Stimulated activated effector memory CD8-positive, alpha-beta T cell treated with anti-CD3 and anti-CD28 coated beads, Interleukin-12 subunit alpha, Interleukin-12 subunit beta, amount 100 ng/mL, for 72 hours (primary cell): ENCODE data around the gene CNTFR.

Experiments used
- ATAC-seq: fragments of 150-1000 bp; cut with Tn5 transposase; 2 replicates; pipeline ENCODE4 v1.10.0; 2021
- DNase-seq, 2 donors: peaks; one replicate each; pipeline ENCODE4 v3.0.0; 2021 to 2022; ENCODE audit warnings: low spot score in 2 of 2
- H3K27ac Mint-ChIP-seq: one replicate; pipeline ENCODE4 v1.8.0; 2022; ENCODE audit warnings: mild to moderate bottlenecking, mixed read lengths
- H3K36me3 Mint-ChIP-seq: one replicate; pipeline ENCODE4 v1.8.0; 2022; ENCODE audit warnings: mild to moderate bottlenecking, mixed read lengths
- H3K4me1 Mint-ChIP-seq: one replicate; pipeline ENCODE4 v1.8.0; 2022; ENCODE audit warnings: mixed read lengths
- H3K4me3 Mint-ChIP-seq: one replicate; pipeline ENCODE4 v1.8.0; 2022; ENCODE audit warnings: mild to moderate bottlenecking, mixed read lengths
- H3K9me3 Mint-ChIP-seq: one replicate; pipeline ENCODE4 v1.8.0; 2022; ENCODE audit warnings: mixed read lengths

The CNTFR gene

GRCh38 chr9:34559624-34560455 lies 29.7 kb downstream of the CNTFR start:
- H3K4me3 Mint-ChIP-seq, result no peak overlapping the region
- no peaks in the 10 kb centered on the region for H3K4me1 Mint-ChIP-seq
- DNase-seq (no peak), ATAC-seq (peak; percentile 39)
- no peaks in the 10 kb centered on the region for H3K9me3 Mint-ChIP-seq
- H3K36me3 Mint-ChIP-seq, result no peaks in the 10 kb centered on the region
- no peak overlapping the region for H3K27ac Mint-ChIP-seq

GRCh38 chr9:34558919-34559623 lies 30.5 kb downstream of the CNTFR start:
- no peaks in the 10 kb centered on the region for H3K36me3 Mint-ChIP-seq
- no peak for ATAC-seq
- H3K27ac Mint-ChIP-seq, result no peak overlapping the region
- no peaks in the 10 kb centered on the region for H3K9me3 Mint-ChIP-seq
- H3K4me1 Mint-ChIP-seq, result no peaks in the 10 kb centered on the region
- no peak overlapping the region for H3K4me3 Mint-ChIP-seq
- DNase-seq, result no peak

GRCh38 chr9:34558364-34558763 lies 31.2 kb downstream of the CNTFR start:
- Mint-ChIP-seq H3K4me3 (no peak overlapping the region), H3K36me3 (no peaks in the 10 kb centered on the region), H3K4me1 (no peaks in the 10 kb centered on the region), H3K9me3 (no peaks in the 10 kb centered on the region), H3K27ac (no peak overlapping the region)
- ATAC-seq (no peak), DNase-seq (no peak)

GRCh38 chr9:34557426-34558321 lies 31.9 kb downstream of the CNTFR start:
- no peak overlapping the region for H3K4me3 Mint-ChIP-seq
- no peak for DNase-seq
- ATAC-seq, result no peak
- H3K4me1 Mint-ChIP-seq, result no peaks in the 10 kb centered on the region
- H3K9me3 Mint-ChIP-seq, result no peaks in the 10 kb centered on the region
- no peaks in the 10 kb centered on the region for H3K36me3 Mint-ChIP-seq
- H3K27ac Mint-ChIP-seq, result no peak overlapping the region

GRCh38 chr9:34556949-34557348 lies 32.6 kb downstream of the CNTFR start:
- ATAC-seq (no peak), DNase-seq (no peak)
- Mint-ChIP-seq H3K36me3 (no peaks in the 10 kb centered on the region), H3K27ac (no peak overlapping the region), H3K4me3 (no peak overlapping the region), H3K9me3 (no peaks in the 10 kb centered on the region), H3K4me1 (no peaks in the 10 kb centered on the region)

GRCh38 chr9:34555936-34556525 lies 33.5 kb downstream of the CNTFR start:
- H3K9me3 Mint-ChIP-seq, result no peaks in the 10 kb centered on the region
- no peaks in the 10 kb centered on the region for H3K4me1 Mint-ChIP-seq
- no peak overlapping the region for H3K27ac Mint-ChIP-seq
- DNase-seq (no peak), ATAC-seq (no peak)
- no peak overlapping the region for H3K4me3 Mint-ChIP-seq
- no peaks in the 10 kb centered on the region for H3K36me3 Mint-ChIP-seq

- Mint-ChIP-seq H3K4me1 (no peaks in the 10 kb centered on the region), H3K4me3 (no peak overlapping the region), H3K27ac (no peak overlapping the region), H3K9me3 (no peaks in the 10 kb centered on the region), H3K36me3 (no peaks in the 10 kb centered on the region)
- no peak for ATAC-seq
- no peak for DNase-seq
These were observed 34.0 kb downstream of the CNTFR start for GRCh38 chr9:34555500-34555899.

- Mint-ChIP-seq H3K4me1 (no peaks in the 10 kb centered on the region), H3K27ac (no peak overlapping the region), H3K4me3 (no peak overlapping the region), H3K9me3 (no peaks in the 10 kb centered on the region), H3K36me3 (no peaks in the 10 kb centered on the region)
- ATAC-seq (no peak), DNase-seq (no peak)
These were observed 34.5 kb downstream of the CNTFR start for GRCh38 chr9:34555002-34555348.

GRCh38 chr9:34554211-34555001 lies 35.1 kb downstream of the CNTFR start:
- Mint-ChIP-seq H3K4me1 (no peaks in the 10 kb centered on the region), H3K36me3 (no peaks in the 10 kb centered on the region), H3K9me3 (no peaks in the 10 kb centered on the region), H3K27ac (no peak overlapping the region), H3K4me3 (no peak overlapping the region)
- no peak for ATAC-seq
- DNase-seq, result no peak

GRCh38 chr9:34553511-34554021 lies 36.0 kb downstream of the CNTFR start:
- no peak for ATAC-seq
- Mint-ChIP-seq H3K4me3 (no peak overlapping the region), H3K9me3 (no peaks in the 10 kb centered on the region), H3K4me1 (no peaks in the 10 kb centered on the region), H3K27ac (no peak overlapping the region), H3K36me3 (no peaks in the 10 kb centered on the region)
- DNase-seq, result no peak

- DNase-seq (no peak), ATAC-seq (no peak)
- Mint-ChIP-seq H3K9me3 (no peaks in the 10 kb centered on the region), H3K27ac (no peak overlapping the region), H3K4me1 (no peaks in the 10 kb centered on the region), H3K36me3 (no peaks in the 10 kb centered on the region), H3K4me3 (no peak overlapping the region)
These were observed 36.5 kb downstream of the CNTFR start for GRCh38 chr9:34552986-34553385.

- DNase-seq (no peak), ATAC-seq (no peak)
- H3K9me3 Mint-ChIP-seq, result no peaks in the 10 kb centered on the region
- H3K36me3 Mint-ChIP-seq, result no peaks in the 10 kb centered on the region
- H3K27ac Mint-ChIP-seq, result no peak overlapping the region
- no peaks in the 10 kb centered on the region for H3K4me1 Mint-ChIP-seq
- no peak overlapping the region for H3K4me3 Mint-ChIP-seq
These were observed 36.9 kb downstream of the CNTFR start for GRCh38 chr9:34552606-34552981.

- H3K4me3 Mint-ChIP-seq, result no peak overlapping the region
- H3K27ac Mint-ChIP-seq, result no peak overlapping the region
- no peak for DNase-seq
- H3K36me3 Mint-ChIP-seq, result no peaks in the 10 kb centered on the region
- ATAC-seq, result no peak
- H3K9me3 Mint-ChIP-seq, result no peaks in the 10 kb centered on the region
- no peaks in the 10 kb centered on the region for H3K4me1 Mint-ChIP-seq
These were observed 37.5 kb downstream of the CNTFR start for GRCh38 chr9:34551751-34552605.
